Measurements from ENCODE around the gene KRCC1. TPM values are rescaled to one million over a fixed set of nuclear protein-coding genes. Genes with fewer than 3 reads are reported as not detected.

Gene KRCC1
- total and polyA plus RNA-seq, 9 of the 15 experiments (the other 6 are each of a cell fraction or from before 2014, with no cell fraction given): 1.9 to 6.0 (median 2.2) TPM

DNA sequence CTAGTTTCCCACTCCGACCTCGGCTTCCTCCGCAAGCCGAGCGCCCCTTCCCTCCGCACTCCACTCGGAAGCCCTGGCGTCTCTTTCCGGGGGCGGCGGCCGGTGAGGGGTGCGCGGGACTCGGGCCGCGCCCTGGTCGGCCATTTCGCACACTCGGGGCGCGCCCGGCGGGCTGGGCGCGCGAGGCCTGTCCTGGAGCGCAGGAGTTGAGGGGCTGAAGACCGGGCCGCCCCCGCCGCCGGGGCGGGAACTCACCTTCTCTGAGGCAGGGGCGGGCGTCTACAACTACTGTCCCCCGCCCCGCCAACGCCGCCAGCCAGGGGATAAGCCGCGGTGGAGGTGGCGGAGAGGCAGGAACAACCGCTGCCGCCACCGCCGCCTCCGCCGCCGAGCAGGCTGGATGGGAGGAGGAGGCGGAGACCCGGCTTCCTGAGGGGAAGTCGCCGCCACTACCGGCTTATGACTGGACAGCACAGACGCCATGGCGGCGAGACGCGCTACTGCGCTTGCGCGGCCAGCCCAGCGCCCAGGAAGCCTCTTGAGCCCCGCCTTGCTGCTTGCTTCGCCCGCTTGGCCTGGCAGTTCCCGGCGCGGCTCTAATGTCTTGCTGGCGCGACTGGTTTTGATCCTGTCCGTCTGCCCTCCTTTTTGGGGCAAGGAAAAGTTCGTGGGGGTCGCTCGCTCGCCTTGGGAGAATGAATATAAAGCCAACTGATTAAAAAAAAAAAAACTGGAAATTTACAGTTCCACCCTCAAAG, at the start of gene KRCC1 (continued):
- TF ChIP-seq NFXL1 (CRISPR knock-in tag; IDR thresholded peaks at IDR 0.05): no peak
- TF ChIP-seq, protein P1, sequence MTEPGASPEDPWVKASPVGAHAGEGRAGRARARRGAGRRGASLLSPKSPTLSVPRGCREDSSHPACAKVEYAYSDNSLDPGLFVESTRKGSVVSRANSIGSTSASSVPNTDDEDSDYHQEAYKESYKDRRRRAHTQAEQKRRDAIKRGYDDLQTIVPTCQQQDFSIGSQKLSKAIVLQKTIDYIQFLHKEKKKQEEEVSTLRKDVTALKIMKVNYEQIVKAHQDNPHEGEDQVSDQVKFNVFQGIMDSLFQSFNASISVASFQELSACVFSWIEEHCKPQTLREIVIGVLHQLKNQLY (CRISPR knock-in tag; conservative IDR thresholded peaks at IDR 0.05): no peak
- 0 out of 2 replicates have a peak, but pooled peaks have one; percentile 42 for TF ChIP-seq ZNF589 (CRISPR knock-in tag; IDR thresholded peaks at IDR 0.05; ENCODE audit: low read depth)
- peak in 1 of 2 experiments; percentile 64; a peak in 1 of 4 replicates for TF ChIP-seq KDM4B (IDR thresholded peaks at IDR 0.05; ENCODE audit: borderline replicate concordance in 2 of 2, low read depth in 1 of 2)
- TF ChIP-seq, protein P2, sequence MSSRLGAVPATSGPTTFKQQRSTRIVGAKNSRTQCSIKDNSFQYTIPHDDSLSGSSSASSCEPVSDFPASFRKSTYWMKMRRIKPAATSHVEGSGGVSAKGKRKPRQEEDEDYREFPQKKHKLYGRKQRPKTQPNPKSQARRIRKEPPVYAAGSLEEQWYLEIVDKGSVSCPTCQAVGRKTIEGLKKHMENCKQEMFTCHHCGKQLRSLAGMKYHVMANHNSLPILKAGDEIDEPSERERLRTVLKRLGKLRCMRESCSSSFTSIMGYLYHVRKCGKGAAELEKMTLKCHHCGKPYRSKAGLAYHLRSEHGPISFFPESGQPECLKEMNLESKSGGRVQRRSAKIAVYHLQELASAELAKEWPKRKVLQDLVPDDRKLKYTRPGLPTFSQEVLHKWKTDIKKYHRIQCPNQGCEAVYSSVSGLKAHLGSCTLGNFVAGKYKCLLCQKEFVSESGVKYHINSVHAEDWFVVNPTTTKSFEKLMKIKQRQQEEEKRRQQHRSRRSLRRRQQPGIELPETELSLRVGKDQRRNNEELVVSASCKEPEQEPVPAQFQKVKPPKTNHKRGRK (tag; IDR thresholded peaks at IDR 0.05): no peak
- TF ChIP-seq, protein P3, sequence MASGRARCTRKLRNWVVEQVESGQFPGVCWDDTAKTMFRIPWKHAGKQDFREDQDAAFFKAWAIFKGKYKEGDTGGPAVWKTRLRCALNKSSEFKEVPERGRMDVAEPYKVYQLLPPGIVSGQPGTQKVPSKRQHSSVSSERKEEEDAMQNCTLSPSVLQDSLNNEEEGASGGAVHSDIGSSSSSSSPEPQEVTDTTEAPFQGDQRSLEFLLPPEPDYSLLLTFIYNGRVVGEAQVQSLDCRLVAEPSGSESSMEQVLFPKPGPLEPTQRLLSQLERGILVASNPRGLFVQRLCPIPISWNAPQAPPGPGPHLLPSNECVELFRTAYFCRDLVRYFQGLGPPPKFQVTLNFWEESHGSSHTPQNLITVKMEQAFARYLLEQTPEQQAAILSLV (tag; IDR thresholded peaks at IDR 0.05): no peak
- no peak for TF ChIP-seq MCM5 (IDR thresholded peaks at IDR 0.05; ENCODE audit: low read depth)
- TF ChIP-seq RBM14 (IDR thresholded peaks at IDR 0.05; ENCODE audit: borderline replicate concordance, insufficient read depth, low read depth, low read length): 0 out of 2 replicates have a peak, but pooled peaks have one; percentile 95
- no peak for TF ChIP-seq HMG20A (CRISPR knock-in tag; conservative IDR thresholded peaks at IDR 0.05)
- TF ChIP-seq CC2D1A (IDR thresholded peaks at IDR 0.05): no peak
- TF ChIP-seq KHSRP (IDR thresholded peaks at IDR 0.05): no peak
- TF ChIP-seq ZNF436 (CRISPR knock-in tag; IDR thresholded peaks at IDR 0.05): no peak
- TF ChIP-seq EZH2 (IDR thresholded peaks at IDR 0.05; ENCODE audit: borderline replicate concordance, low read depth, low read length): no peak
- TF ChIP-seq MYBL2 (IDR thresholded peaks at IDR 0.05; ENCODE audit: low read depth): no peak
- no peak for TF ChIP-seq MYBL2 (CRISPR knock-in tag; IDR thresholded peaks at IDR 0.05; ENCODE audit: borderline replicate concordance)
- TF ChIP-seq CBX5 (IDR thresholded peaks at IDR 0.05; ENCODE audit: borderline replicate concordance, low read depth): no peak
- TF ChIP-seq, protein P4, sequence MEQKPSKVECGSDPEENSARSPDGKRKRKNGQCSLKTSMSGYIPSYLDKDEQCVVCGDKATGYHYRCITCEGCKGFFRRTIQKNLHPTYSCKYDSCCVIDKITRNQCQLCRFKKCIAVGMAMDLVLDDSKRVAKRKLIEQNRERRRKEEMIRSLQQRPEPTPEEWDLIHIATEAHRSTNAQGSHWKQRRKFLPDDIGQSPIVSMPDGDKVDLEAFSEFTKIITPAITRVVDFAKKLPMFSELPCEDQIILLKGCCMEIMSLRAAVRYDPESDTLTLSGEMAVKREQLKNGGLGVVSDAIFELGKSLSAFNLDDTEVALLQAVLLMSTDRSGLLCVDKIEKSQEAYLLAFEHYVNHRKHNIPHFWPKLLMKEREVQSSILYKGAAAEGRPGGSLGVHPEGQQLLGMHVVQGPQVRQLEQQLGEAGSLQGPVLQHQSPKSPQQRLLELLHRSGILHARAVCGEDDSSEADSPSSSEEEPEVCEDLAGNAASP (IDR thresholded peaks at IDR 0.05): no peak
- TF ChIP-seq, protein P5, sequence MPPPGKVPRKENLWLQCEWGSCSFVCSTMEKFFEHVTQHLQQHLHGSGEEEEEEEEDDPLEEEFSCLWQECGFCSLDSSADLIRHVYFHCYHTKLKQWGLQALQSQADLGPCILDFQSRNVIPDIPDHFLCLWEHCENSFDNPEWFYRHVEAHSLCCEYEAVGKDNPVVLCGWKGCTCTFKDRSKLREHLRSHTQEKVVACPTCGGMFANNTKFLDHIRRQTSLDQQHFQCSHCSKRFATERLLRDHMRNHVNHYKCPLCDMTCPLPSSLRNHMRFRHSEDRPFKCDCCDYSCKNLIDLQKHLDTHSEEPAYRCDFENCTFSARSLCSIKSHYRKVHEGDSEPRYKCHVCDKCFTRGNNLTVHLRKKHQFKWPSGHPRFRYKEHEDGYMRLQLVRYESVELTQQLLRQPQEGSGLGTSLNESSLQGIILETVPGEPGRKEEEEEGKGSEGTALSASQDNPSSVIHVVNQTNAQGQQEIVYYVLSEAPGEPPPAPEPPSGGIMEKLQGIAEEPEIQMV (tag; conservative IDR thresholded peaks at IDR 0.05; ENCODE audit: low read depth): no peak
- TF ChIP-seq, protein P6, sequence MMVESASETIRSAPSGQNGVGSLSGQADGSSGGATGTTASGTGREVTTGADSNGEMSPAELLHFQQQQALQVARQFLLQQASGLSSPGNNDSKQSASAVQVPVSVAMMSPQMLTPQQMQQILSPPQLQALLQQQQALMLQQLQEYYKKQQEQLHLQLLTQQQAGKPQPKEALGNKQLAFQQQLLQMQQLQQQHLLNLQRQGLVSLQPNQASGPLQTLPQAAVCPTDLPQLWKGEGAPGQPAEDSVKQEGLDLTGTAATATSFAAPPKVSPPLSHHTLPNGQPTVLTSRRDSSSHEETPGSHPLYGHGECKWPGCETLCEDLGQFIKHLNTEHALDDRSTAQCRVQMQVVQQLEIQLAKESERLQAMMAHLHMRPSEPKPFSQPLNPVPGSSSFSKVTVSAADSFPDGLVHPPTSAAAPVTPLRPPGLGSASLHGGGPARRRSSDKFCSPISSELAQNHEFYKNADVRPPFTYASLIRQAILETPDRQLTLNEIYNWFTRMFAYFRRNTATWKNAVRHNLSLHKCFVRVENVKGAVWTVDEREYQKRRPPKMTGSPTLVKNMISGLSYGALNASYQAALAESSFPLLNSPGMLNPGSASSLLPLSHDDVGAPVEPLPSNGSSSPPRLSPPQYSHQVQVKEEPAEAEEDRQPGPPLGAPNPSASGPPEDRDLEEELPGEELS (CRISPR knock-in tag; IDR thresholded peaks at IDR 0.05; ENCODE audit: borderline replicate concordance): no peak
